ENCODE data around the gene WDR18.
A peak's percentile ranks its signal among the peaks of the same experiment; 100 is the strongest.

The WDR18 gene

GRCh38 chr19:1025960-1026782, 42.0 kb downstream of the WDR18 start, which contains the start of gene CNN2:
TSS of gene CNN2 (plus strand) at chr19:1026608. CDS start at chr19:1026662, 54 bp downstream.
- DNase-seq = no peak

- DNase-seq = no peak
Observed at GRCh38 chr19:1026783-1027649, 42.9 kb downstream of the WDR18 start.

GRCh38 chr19:1027650-1028061, 43.5 kb downstream of the WDR18 start:
- DNase-seq = no peak

- DNase-seq = no peak
Observed at GRCh38 chr19:1028062-1028926, 44.1 kb downstream of the WDR18 start.

- no peak for DNase-seq
Observed at GRCh38 chr19:1032264-1032867, 48.2 kb downstream of the WDR18 start.

GRCh38 chr19:1035998-1036621, 52.0 kb downstream of the WDR18 start:
- DNase-seq = no peak

- DNase-seq = no peak
Observed at GRCh38 chr19:1037621-1038064, 53.5 kb downstream of the WDR18 start.

- no peak for DNase-seq
Observed at GRCh38 chr19:1038978-1039645, 55.0 kb downstream of the WDR18 start.

- peak; percentile 99 for DNase-seq
Observed at GRCh38 chr19:1039646-1040475, 55.7 kb downstream of the WDR18 start, which contains the start of gene ABCA7. TSS of gene ABCA7 (plus strand) at chr19:1040107. CDS start at chr19:1041362, 1,255 bp downstream.

GRCh38 chr19:1040476-1041271, 56.5 kb downstream of the WDR18 start:
- peak; percentile 67 for DNase-seq

GRCh38 chr19:1041272-1041834, 57.2 kb downstream of the WDR18 start:
- DNase-seq = no peak

GRCh38 chr19:1041835-1042685, 57.9 kb downstream of the WDR18 start:
- DNase-seq = no peak

GRCh38 chr19:1042689-1043511, 58.8 kb downstream of the WDR18 start:
- DNase-seq = no peak

Data from NCI-H1417 treated with DMSO at 0.1 percent for 48 hours (cell line).